GM21390 (cell line): ENCODE results near the gene PDZD2.

Experiments used
- ATAC-seq: cut with Tn5 transposase; IDR thresholded peaks from one replicate; pipeline ENCODE4 v1.9.1; 2021; ENCODE audit not compliant: unreplicated experiment

Gene PDZD2

DNA sequence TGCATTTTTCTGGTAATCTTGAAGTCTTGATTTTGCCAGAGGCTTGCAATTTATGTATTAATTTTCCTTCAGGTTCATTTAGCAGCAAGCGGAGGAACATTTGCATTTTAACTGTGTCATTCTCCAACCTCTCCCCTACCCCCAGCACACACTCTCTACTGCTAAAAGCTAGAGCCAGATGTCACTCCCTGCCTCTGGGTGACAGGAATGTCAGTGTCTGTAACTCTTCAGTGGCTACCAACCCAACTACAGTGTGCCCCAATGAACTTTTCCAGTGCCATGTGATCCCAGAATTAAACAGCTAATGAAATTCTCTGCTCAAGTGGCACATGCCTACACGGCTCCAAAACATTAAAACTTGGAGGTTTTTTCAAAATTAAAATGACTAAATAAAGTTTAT is 274.9 kb downstream of the PDZD2 start:
- ATAC-seq, result no peak

DNA sequence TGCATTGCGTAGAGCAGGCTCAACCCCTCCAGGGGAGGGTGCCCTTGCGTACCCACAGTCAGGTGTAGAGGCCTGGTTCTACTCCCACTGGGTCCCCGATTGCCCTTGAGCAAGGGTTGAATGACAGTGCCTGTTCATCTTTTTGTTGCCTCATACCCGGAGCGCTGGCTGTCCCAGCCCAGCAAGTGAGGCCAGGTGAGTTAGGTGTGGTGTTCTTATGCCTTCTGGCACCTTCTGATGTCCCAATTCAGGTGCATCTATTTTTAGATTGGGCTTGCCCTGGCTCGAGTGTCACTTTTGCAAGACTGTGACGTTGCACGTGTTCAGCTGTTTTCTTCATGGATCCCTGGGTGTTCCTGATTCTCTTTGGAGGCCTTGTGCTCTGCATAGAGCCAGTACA is 277.4 kb downstream of the PDZD2 start:
- no peak for ATAC-seq

DNA sequence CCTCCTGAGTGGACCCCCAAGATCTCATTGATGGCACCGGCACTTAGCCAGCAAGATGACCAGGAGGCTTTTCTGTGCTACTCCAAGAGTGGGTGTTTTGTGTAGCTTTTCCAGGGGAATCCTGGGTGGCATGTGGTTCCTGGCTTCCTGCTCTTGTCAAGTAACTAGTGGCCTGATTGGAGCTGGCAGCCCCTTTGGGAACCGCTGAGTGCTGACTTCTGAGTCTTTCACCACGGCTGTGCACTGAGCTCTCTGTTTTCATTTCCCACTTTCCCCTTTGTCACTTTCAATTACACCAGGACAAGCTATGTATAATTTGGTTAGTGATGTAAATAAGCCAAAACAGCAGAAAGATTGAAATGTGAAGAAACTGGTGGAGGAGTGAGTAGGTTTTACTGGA is 279.8 kb downstream of the PDZD2 start:
- ATAC-seq, result no peak

DNA sequence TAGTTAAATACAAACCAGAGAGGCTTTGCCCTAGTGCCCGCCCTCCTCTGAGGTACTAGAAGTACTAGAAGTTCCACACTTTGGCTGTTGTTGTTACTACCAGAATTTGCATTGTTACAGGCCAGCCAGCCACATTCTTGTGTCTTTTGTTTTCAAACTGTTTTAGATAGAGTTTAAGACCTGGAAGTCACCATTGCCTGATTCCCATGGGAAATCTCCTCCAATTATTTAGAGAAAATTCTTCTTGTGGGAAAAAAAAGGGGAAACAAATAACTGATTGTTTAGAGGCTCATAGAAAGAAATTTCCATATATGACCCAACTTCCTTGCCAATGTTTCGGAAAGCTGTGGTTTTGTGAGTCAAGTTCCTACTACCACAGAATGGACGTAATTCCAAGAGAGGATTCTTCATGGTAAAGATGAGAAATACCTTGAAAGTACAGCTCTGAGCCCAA is 282.9 kb downstream of the PDZD2 start:
- no peak for ATAC-seq

DNA sequence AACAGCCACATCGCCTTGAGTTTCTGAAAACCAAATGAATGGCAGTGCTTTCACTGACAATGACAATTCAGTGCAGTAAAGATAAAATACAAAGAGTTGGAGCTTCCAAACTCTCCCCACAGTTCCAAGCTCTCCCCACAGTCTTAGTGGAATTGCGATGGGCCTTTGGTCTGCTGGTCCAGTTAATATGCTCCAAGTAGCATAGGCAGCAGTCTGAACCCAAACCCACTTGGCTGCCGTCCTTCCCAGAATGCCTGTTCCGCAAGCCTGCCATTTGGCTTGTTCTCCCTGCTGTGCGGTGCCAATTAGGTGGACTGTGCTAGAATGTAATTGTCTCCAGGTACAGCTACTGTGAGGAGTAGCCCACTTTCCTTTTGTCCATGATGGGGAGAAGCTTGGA is 285.1 kb downstream of the PDZD2 start:
- ATAC-seq, result no peak

DNA sequence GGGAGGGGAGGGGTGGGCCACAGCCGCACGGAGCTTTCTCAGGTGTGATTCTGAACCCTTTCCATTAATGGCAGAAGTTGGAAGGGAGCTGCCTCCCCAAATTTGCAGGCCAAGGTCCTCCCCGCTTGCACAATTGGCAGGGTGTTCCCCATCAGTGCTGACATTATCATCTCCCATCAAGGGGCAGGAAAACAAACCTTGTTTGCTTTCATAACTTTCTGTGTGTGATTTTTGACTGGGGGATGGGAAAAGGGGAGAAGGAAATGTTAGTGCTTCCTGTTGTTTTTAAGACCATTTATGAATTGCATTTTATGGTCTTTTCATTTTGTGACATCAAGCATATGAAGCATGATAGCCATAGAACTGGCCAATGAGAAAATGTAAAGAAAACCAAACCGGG is 292.9 kb downstream of the PDZD2 start:
- no peak for ATAC-seq

DNA sequence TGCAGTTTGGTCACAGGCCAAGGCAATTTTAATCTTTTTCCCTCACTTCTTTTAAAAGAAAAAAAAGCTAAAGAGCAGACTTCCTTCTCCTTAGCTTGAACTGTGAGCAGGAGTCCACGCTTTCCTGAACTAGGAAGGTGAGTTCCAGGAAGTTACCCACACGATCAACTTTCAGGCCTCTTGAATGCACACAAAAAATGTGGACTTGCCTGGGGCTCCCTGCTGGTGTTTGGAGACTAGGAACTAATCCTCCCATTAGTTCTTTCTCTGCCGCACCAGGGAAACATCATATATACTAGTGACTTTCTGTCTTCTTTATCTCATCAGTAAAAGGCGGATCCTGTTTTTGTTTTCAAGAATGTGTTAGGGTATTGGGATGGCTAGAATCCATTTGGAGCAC is 295.2 kb downstream of the PDZD2 start:
- no peak for ATAC-seq

DNA sequence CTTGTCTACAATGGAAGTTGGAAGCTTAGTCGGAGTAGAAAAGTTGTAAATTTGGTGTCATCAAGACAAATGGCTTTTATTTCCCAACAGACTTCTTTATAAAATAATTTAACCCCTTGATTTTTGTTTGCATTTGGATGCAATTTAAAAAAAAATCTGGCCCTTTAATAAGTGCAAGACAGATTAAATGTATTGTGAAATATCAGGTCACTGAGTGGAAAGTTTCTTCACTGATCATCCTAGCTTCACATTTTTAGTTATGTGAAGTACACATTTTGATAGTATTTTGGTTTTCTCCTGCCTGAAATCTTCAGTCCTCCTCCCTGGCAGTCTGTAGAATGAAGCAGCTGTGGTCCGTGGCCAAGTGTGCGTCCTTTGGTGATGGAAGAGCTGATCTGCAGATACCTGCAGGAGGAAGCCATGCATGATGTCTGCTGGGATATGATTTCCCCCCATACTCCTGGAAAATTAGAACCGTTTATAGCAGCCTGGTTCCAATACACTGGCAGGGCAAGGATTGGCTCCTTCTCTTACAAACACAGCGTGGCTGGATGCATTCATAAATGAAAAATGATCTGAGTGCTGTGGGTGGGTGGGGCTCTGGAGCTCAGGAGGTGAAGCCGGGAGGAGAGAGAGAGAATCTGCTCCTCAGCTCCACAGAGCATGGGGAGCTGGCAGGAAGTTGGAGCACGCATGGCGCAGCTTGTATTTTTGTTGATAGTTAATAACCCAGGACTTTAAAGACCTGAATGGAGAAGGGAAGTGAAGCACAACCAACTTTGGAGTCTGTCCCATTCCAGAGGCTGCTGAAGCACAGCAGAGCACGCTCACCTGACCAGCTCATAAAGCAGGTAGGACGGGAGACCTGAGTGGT is 296.8 kb downstream of the PDZD2 start:
- ATAC-seq, result no peak

DNA sequence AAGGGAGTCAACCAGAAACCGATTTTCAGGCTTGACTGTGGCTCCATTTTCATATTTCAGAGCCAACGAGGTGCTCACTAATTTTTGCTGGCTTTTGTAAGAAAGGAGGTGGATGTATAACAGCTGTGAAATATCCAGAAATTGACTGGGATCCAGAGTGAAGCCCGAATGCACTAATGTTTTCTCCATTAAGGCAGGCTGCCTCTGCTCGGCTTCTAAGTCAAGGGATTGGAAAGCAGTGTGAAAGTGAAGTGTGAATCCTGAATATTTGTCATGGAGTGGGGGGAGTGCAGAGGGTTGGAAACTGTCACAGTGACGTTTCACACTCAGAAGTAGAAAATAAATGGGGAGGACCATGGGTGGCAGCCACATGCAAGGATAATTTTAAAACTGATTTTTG is 297.8 kb downstream of the PDZD2 start:
- no peak for ATAC-seq

DNA sequence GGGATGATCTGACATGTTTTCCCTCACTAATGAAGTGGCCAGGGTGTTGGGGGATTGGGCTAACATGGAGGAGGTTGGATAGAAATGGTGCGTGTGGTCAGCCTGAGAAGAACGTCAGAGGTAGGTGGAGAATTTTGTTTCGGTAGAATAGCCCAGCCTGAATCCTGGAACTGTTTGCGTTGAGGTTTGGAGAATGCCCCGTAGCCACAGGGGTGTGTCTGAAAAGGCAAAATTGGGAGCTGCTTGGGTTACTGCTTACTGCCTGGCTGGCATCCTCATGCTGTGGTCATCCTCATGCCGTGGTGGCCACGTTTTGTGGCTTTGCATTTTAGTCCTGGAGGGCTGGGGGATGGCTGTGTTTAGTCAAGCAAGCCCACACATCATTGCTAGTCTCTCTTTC is 298.3 kb downstream of the PDZD2 start:
- no peak for ATAC-seq

DNA sequence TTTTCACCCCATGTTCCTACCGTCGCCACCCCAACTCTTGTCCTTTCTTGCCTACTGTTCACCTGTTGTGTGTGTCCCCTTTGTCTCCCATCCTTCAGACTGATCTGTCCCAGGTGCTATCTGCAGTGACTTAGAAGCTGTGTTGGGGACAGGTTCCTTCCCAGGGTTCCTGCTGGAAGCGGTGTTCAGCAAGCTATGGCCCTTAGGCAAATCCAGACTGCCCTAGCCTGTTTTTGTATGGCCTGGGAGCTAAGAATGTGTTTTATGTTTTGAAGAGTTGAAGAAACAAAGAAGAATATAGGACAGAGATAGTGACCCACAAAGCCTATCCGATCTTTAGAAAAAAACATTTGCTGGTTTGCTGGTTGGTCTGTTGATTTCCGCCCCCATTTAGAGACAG is 298.8 kb downstream of the PDZD2 start:
- no peak for ATAC-seq

DNA sequence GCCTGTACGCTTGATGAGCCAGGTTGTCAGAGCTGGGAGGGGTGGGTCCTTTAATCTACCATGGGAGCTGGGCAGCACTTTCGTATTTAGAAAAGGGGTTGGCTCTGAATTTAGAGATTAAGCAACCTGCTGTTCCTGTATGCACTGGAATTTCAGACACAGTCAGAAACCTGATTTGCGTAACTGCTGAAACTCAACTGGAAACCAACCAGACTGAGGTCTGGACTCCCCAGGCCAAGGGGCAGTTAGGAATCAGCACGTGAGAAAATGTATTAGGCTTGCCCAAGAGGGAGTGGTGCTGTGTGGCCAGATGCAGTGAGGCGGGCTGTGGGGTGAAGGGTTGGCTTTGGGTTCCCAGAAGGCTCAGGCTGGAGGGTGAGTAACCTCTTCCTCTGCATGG is 300.2 kb downstream of the PDZD2 start:
- ATAC-seq, result no peak

DNA sequence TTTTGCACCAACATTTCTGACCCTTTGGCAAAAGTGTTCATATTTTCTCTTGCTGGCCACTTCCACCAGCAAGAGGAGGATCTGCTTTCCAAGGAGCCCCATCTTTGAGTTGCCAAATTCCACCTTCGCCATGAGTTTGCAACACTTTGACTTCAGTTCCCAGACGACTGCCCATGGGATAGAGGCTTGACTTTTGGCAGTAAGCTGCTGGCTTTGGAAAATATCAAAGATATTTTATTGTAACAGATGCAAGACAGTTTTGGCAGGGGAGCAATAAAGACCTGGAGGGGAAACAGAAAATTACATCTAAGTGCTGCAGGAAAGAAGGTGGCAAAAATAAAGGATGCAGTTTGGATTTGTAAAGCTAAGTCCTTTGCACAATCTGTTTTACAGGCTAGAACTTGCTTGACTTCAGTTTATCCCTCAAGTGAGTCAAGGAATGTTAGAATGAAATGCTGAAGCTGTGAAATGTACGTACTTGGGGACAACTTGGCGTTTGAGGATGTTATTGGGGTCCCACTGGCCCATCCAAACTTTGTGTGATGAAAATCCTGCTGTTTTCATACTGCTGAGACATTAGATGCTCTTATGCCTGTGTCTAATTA is 302.3 kb downstream of the PDZD2 start:
- ATAC-seq, result no peak

DNA sequence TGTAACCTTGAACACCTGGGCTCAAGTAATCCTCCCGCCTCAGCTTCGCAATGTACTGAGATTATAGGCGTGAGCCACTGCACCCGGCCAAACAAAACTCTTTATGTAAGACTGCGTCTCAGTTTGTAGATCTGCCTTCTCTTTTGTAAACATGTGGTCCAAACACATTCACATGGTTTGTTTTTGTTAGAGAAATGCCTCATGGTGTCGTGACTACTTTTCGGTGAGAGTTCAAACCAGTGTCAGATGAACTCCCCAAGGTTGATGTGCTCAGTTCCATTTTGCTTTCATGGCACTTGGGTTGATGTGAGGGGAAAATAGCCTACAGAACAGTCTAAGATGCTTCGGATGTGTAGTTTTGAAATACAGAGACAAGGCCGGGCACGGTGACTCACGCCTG is 303.6 kb downstream of the PDZD2 start:
- ATAC-seq, result no peak

DNA sequence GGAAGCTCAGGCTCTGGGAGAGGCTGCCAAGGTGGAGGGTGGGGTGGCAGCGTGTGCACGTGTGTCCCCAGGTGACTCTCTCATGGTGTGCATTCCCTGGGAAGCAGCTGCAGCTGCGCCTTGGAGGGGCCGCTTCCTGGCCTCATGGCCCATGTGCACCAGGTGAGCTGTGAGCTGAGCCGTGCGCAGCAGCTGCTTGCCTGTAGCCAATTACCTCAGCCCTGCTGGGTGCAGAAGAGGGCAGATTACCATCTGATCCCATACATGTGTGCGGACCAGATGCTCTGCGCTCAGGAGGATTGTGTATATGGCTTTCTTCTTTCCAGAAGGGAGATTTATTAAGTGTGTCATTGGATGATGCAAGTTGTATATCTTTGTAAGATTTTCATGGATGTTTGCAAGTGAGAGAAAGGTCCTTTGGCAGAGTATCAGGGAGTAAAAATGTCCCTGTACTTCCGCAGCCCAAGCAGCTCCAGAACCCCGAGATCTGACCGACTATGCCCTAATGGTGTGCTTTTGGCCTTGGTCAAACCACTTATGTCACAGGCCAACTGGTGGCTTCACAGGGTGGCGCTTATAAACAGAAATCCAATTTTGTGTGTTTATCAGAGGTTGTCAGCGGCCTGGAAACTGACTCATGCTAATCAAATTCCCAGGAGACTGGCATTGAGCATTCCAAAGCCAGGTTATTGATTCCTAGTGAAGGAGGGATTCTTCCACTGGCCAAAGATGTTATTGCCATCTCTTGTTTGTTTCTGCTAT is 305.9 kb downstream of the PDZD2 start:
- ATAC-seq, result no peak

DNA sequence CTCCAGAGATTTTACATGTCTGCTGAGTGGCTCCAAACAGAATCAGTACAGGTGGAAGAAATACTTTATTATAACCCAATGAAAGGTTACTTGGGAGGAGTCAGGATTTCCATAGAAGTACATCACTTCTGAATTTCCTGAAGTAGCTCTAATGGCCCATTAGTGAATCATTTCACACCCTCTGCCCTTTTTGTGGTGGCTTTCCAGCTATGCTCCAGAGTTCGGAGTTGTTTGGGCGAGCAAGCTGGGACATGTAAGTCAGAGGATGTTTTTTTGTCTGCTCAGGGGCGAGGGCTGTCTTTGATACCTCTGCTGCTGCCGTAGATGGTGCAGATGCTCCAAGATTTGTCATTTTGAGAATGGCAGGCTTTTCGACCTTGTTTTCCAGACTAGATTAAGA is 309.1 kb downstream of the PDZD2 start:
- no peak for ATAC-seq

DNA sequence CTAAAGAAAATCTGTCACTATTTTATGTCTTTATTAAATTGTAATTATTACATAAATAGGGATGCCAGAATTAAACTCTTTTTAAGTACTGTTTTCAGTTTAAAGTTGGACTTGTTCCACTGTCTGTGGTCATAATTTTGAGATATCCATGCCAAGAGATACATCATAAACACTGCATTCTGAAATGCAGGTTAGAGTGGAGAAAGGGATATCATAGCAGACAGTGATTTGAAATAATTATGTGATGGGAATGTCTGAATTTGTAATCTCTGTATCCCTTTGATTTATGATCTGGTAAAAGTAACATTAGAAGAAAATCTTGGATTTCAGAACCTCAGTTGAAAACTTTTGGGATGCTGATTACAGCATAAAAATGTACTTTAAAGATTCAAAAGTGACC is 313.1 kb downstream of the PDZD2 start:
- no peak for ATAC-seq

DNA sequence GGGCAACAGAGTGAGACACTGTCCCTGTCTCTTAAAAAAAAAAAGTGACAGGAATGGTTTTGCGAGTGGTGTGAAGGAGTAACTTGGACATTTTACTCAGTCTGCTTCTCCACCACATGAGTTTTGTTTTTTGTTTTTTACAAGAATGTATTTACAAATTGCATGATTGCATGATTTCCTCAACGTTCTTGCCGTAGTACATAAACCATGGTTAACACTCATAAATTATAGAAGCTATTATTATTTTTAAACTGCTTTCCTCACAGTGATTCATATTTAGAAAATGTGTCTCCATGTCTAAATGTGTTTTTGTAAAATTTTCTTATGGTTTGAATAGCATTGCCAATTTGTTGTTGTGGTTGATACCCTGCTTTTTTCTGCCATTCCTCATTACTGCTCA is 315.2 kb downstream of the PDZD2 start:
- ATAC-seq, result no peak

DNA sequence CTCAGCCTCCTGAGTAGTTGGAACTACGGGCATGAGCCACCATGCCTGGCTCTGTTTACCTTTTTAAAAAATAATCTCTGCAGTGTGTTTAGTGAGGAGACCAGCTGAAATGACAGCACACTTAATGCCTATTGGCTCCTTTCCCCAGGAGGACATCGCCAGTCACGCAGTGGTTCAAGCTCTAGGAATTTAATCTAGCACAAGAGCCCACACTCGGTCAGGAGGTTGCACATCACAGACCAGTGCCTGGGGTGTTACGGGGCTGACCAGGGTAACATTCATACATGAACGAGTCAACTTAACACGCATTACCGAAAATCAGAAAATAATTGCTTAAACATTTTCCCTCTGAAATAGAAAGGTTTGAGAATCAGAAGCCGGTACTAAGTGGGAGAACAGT is 318.2 kb downstream of the PDZD2 start:
- no peak for ATAC-seq

DNA sequence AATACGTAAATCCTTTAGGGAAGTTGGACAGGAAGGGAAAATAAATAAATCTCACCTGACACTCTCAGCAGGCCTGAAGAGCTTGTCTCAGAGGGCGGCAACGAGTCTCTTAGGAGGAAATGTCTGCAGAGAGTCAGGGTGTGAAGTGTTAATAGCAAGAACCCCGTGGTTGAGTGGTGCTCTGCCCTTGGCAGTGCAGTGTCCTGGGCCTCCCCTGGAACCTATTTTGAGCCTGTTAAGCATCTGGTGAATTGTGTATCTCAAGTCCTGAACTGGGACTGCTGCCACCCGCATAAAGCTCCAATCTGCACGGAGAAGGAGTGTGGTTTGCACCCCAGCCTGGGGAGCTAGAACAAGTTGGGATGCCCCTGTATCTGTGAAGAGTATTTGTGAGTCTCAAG is 323.4 kb downstream of the PDZD2 start:
- no peak for ATAC-seq

DNA sequence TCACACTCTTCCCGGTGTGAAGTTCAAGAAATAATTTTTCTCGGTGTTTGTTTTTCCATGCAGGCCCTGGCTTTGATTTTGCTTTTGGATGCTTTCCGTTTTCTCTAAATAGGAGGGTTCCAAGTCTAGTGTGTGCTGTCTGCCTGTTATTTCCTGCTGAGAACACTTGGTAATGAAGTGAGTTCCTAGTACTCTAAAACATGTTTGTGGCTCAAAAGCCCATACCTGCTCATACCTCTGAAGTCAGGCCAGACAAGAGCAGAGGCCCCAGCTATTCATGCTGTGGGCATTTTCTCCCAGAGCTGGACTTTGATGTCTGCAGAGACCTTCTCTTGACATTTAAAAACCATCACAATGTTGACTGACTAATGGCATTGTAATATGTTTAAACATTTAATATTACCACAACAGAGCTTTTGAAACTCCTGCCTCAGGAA is 324.0 kb downstream of the PDZD2 start:
- ATAC-seq, result no peak
